ENCODE results near the gene EVPL.

Gene EVPL

DNA sequence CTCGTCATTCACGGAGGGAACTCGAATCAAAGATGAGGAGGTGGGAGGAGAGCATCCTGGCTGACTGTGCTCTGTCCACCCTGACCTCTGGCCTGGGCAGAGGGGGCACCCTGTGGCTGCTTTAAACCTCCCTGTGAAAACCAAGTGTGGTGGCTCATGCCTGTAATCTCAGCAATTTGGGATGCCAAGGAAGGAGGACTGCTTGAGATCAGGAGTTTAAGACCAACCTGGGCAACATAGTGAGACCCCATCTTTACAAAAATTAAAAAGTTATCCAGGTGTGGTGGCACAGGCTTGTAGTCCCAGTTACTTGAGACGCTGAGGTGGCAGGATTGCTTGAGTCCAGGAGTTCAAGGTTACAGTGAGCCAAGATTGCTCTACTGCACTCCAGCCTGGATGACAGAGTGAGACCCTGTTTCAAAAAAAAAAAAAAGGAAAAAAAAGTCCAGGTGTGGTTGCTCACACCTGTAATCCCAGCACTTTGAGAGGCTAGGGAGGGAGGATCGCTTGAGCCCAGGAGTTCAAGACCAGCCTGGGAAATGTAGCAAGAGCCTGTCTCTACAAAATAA is 32.2 kb downstream of the EVPL start:
- no peaks in the 10 kb centered on the region for H3K79me2 ChIP-seq (ENCODE audit: insufficient read depth, low read depth)
- no peak overlapping the region for H3K27ac ChIP-seq
- no peak overlapping the region for H3K4me3 ChIP-seq (IDR thresholded peaks at IDR 0.05; ENCODE audit: insufficient read depth, low read depth, low read length)
- no peak overlapping the region for H3K4me2 ChIP-seq
- no peaks in the 10 kb centered on the region for H3K27me3 ChIP-seq (ENCODE audit: insufficient read depth, low read depth)
- no peak overlapping the region for H3K9ac ChIP-seq
- H3K36me3 ChIP-seq (ENCODE audit: insufficient read depth): no peaks in the 10 kb centered on the region
- peaks cover under 1% of the 10 kb centered on the region for H3K4me1 ChIP-seq (ENCODE audit: low read depth, poor library complexity, severe bottlenecking)
- H4K20me1 ChIP-seq (ENCODE audit: insufficient read depth): no peaks in the 10 kb centered on the region
- TF ChIP-seq, protein P1, sequence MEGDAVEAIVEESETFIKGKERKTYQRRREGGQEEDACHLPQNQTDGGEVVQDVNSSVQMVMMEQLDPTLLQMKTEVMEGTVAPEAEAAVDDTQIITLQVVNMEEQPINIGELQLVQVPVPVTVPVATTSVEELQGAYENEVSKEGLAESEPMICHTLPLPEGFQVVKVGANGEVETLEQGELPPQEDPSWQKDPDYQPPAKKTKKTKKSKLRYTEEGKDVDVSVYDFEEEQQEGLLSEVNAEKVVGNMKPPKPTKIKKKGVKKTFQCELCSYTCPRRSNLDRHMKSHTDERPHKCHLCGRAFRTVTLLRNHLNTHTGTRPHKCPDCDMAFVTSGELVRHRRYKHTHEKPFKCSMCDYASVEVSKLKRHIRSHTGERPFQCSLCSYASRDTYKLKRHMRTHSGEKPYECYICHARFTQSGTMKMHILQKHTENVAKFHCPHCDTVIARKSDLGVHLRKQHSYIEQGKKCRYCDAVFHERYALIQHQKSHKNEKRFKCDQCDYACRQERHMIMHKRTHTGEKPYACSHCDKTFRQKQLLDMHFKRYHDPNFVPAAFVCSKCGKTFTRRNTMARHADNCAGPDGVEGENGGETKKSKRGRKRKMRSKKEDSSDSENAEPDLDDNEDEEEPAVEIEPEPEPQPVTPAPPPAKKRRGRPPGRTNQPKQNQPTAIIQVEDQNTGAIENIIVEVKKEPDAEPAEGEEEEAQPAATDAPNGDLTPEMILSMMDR (conservative IDR thresholded peaks at IDR 0.05; ENCODE audit: low read depth, low read length): no peak
- no peak overlapping the region for H2AFZ ChIP-seq (ENCODE audit: low read depth)

DNA sequence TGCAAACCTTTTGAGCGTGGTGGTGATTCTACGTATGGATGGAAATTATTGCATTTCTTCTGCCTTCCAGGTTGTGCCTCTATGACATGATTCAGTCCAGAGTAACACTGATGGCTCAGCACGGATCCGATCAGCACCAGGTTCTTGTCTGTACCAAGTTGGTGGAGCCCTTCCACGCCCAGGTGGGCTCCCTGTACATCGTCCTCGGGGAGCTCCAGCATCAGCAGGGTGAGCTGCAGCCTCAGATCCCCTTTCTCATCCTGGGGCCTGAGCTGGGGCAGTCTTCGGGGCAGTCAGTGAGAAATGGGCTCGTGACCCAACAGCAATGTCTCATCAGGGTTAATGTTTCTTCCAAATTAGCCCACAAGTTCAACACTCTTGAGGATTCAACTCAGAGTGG is 35.7 kb downstream of the EVPL start:
- Histone ChIP-seq H3K27ac (no peak overlapping the region), H3K4me2 (no peak overlapping the region), H3K4me3 (IDR thresholded peaks at IDR 0.05; ENCODE audit: insufficient read depth, low read depth, low read length) (no peak overlapping the region), H3K4me1 (ENCODE audit: low read depth, poor library complexity, severe bottlenecking) (no peaks in the 10 kb centered on the region), H2AFZ (ENCODE audit: low read depth) (no peak overlapping the region), H3K79me2 (ENCODE audit: insufficient read depth, low read depth) (no peaks in the 10 kb centered on the region), H4K20me1 (ENCODE audit: insufficient read depth) (no peaks in the 10 kb centered on the region), H3K9ac (no peak overlapping the region), H3K27me3 (ENCODE audit: insufficient read depth, low read depth) (no peaks in the 10 kb centered on the region), H3K36me3 (ENCODE audit: insufficient read depth) (no peaks in the 10 kb centered on the region)
- TF ChIP-seq, protein P1 (conservative IDR thresholded peaks at IDR 0.05; ENCODE audit: low read depth, low read length): no peak

DNA sequence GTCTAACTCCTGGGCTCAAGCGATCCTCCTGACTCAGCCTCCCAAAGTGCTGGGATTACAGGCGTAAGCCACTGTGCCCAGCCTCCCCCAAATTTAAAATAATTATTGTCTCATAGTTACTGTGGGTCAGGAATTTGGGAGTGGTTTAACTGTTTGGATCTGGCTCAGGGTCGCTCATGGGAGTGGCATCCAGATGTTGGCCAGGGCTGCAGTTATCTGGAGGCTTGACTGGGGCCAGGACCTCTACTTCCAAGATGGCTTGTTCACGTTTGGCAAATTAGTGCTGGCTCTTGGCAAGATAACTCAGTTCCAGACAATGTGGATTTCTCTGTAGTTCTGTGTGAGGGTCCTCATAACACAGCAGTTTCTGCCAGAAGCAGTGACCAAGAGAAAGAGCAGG is 40.1 kb downstream of the EVPL start:
- no peak overlapping the region for H3K4me2 ChIP-seq
- no peaks in the 10 kb centered on the region for H3K36me3 ChIP-seq (ENCODE audit: insufficient read depth)
- no peaks in the 10 kb centered on the region for H3K4me1 ChIP-seq (ENCODE audit: low read depth, poor library complexity, severe bottlenecking)
- H2AFZ ChIP-seq (ENCODE audit: low read depth): no peak overlapping the region
- no peak overlapping the region for H3K9ac ChIP-seq
- H3K4me3 ChIP-seq (IDR thresholded peaks at IDR 0.05; ENCODE audit: insufficient read depth, low read depth, low read length): no peak overlapping the region
- no peaks in the 10 kb centered on the region for H4K20me1 ChIP-seq (ENCODE audit: insufficient read depth)
- H3K27ac ChIP-seq: no peak overlapping the region
- H3K79me2 ChIP-seq (ENCODE audit: insufficient read depth, low read depth): no peaks in the 10 kb centered on the region
- TF ChIP-seq, protein P1 (conservative IDR thresholded peaks at IDR 0.05; ENCODE audit: low read depth, low read length): no peak
- no peaks in the 10 kb centered on the region for H3K27me3 ChIP-seq (ENCODE audit: insufficient read depth, low read depth)

DNA sequence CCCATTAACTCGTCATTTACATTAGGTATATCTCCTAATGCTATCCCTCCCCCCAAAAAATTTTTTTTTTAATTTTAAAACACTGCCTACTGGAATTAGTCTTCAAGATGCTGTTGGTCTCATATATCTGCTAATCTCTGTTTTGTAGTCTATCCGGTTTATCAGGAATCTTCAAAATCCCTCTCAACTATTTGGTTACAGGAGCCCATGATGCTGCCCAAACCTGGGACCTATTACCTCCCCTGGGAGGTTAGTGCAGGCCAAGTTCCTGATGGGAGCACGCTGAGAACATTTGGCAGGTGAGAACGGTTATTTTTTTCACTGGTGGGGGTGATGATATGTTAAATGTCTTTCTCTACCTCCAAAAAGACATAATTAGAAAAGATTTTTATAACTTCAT is 41.1 kb downstream of the EVPL start:
- TF ChIP-seq, protein P1 (conservative IDR thresholded peaks at IDR 0.05; ENCODE audit: low read depth, low read length): no peak
- H3K9ac ChIP-seq: no peak overlapping the region
- no peak overlapping the region for H3K27ac ChIP-seq
- no peak overlapping the region for H2AFZ ChIP-seq (ENCODE audit: low read depth)
- no peaks in the 10 kb centered on the region for H3K36me3 ChIP-seq (ENCODE audit: insufficient read depth)
- H3K4me3 ChIP-seq (IDR thresholded peaks at IDR 0.05; ENCODE audit: insufficient read depth, low read depth, low read length): no peak overlapping the region
- no peaks in the 10 kb centered on the region for H3K4me1 ChIP-seq (ENCODE audit: low read depth, poor library complexity, severe bottlenecking)
- H3K4me2 ChIP-seq: no peak overlapping the region
- no peaks in the 10 kb centered on the region for H4K20me1 ChIP-seq (ENCODE audit: insufficient read depth)
- H3K27me3 ChIP-seq (ENCODE audit: insufficient read depth, low read depth): no peaks in the 10 kb centered on the region
- peaks cover under 1% of the 10 kb centered on the region; the same call in 1 of the 2 replicates for H3K79me2 ChIP-seq (ENCODE audit: insufficient read depth, low read depth)
